ENCODE results near the gene MUC5B.

MUC5B gene

DNA sequence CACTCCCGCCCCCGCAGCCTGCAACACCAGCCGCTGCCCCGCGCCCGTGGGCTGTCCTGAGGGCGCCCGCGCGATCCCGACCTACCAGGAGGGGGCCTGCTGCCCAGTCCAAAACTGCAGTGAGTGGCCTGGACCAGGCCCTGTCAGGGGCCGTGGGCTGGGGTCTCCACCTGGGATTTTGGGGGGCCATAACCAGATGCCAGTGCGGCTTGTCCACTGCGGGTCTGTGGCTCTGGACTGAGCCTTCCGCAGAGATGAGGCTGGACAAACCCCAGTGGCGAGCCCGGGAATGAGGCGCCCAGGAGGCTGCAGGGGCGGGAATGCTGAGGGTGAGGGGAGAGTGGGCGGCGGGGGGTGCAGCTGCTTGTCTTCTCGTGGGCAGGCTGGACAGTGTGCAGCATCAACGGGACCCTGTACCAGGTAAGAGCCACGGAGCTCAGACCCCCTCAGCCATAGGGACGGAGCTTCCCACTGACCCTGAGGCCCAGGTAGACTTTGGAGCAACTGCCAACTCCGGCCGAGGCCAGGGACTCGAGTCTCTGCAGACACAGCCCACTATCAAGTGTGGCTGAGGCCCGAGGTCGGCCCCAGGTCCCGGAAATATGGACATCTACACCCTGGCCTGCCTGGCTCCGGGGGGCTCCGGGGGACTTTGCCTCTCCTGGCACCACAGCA is 24.8 kb upstream of the MUC5B start:
- Mint-ChIP-seq H3K9me3 (no peaks in the 10 kb centered on the region), H3K4me3 (no peak overlapping the region), H3K27me3 (peaks cover 1% of the 10 kb centered on the region), H3K27ac (no peak overlapping the region), H3K36me3 (no peaks in the 10 kb centered on the region), H3K4me1 (no peaks in the 10 kb centered on the region)

GRCh38 chr11:1198561-1199240 is 24.2 kb upstream of the MUC5B start:
- H3K9me3 Mint-ChIP-seq = no peaks in the 10 kb centered on the region
- no peaks in the 10 kb centered on the region for H3K4me1 Mint-ChIP-seq
- no peak overlapping the region for H3K27ac Mint-ChIP-seq
- no peaks in the 10 kb centered on the region for H3K36me3 Mint-ChIP-seq
- peaks cover under 1% of the 10 kb centered on the region for H3K27me3 Mint-ChIP-seq
- no peak overlapping the region for H3K4me3 Mint-ChIP-seq

- Mint-ChIP-seq H3K4me1 (no peaks in the 10 kb centered on the region), H3K9me3 (no peaks in the 10 kb centered on the region), H3K27ac (no peak overlapping the region), H3K27me3 (no peaks in the 10 kb centered on the region), H3K36me3 (no peaks in the 10 kb centered on the region), H3K4me3 (no peak overlapping the region)
Measured at GRCh38 chr11:1199241-1199750, 23.6 kb upstream of the MUC5B start.

- Mint-ChIP-seq H3K4me3 (no peak overlapping the region), H3K36me3 (no peaks in the 10 kb centered on the region), H3K27ac (no peak overlapping the region), H3K27me3 (no peaks in the 10 kb centered on the region), H3K4me1 (no peaks in the 10 kb centered on the region), H3K9me3 (no peaks in the 10 kb centered on the region)
Measured at GRCh38 chr11:1199751-1200610, 22.9 kb upstream of the MUC5B start.

- H3K4me1 Mint-ChIP-seq = no peaks in the 10 kb centered on the region
- H3K4me3 Mint-ChIP-seq = no peak overlapping the region
- H3K27me3 Mint-ChIP-seq = no peaks in the 10 kb centered on the region
- no peak overlapping the region for H3K27ac Mint-ChIP-seq
- H3K36me3 Mint-ChIP-seq = no peaks in the 10 kb centered on the region
- H3K9me3 Mint-ChIP-seq = no peaks in the 10 kb centered on the region
Measured at GRCh38 chr11:1200611-1201191, 22.2 kb upstream of the MUC5B start.

DNA sequence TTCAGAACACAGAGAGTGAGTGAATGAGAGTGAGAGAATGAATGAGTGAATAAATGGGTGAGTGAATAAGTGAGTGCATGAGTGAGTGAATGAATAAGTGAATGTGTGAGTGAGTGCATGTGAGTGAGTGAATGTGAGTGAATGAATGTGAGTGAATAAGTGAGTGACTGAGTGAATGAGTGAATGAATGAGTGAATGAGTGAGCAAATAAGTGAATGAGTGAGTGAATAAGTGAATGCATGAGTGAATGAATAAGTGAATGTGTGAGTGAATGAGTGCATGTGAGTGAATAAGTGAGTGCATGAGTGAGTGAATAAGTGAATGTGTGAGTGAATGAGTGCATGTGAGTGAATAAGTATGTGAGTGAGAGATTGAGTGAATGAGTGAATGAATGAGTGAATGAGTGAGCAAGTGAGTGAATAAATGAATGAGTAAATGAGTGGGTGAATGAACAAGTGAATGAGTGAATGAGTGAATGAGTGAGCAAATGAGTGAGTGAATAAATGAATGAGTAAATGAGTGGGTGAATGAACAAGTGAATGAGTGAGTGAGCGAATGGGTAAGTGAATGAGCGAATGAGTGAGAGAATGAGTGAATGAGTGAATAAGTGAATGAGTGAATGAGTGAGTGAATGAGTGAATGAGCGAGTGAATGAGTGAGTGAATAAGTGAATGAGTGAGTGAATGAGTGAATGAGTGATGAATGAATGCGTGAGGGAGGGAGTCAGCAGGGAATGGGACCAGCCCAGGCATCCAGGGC is 21.3 kb upstream of the MUC5B start:
- no peaks in the 10 kb centered on the region for H3K27me3 Mint-ChIP-seq
- H3K36me3 Mint-ChIP-seq = no peaks in the 10 kb centered on the region
- H3K9me3 Mint-ChIP-seq = no peaks in the 10 kb centered on the region
- H3K4me3 Mint-ChIP-seq = no peak overlapping the region
- no peaks in the 10 kb centered on the region for H3K4me1 Mint-ChIP-seq
- no peak overlapping the region for H3K27ac Mint-ChIP-seq

- Mint-ChIP-seq H3K27ac (no peak overlapping the region), H3K9me3 (no peaks in the 10 kb centered on the region), H3K4me1 (no peaks in the 10 kb centered on the region), H3K36me3 (no peaks in the 10 kb centered on the region), H3K4me3 (no peak overlapping the region), H3K27me3 (no peaks in the 10 kb centered on the region)
Measured at GRCh38 chr11:1202154-1202775, 20.6 kb upstream of the MUC5B start.

DNA sequence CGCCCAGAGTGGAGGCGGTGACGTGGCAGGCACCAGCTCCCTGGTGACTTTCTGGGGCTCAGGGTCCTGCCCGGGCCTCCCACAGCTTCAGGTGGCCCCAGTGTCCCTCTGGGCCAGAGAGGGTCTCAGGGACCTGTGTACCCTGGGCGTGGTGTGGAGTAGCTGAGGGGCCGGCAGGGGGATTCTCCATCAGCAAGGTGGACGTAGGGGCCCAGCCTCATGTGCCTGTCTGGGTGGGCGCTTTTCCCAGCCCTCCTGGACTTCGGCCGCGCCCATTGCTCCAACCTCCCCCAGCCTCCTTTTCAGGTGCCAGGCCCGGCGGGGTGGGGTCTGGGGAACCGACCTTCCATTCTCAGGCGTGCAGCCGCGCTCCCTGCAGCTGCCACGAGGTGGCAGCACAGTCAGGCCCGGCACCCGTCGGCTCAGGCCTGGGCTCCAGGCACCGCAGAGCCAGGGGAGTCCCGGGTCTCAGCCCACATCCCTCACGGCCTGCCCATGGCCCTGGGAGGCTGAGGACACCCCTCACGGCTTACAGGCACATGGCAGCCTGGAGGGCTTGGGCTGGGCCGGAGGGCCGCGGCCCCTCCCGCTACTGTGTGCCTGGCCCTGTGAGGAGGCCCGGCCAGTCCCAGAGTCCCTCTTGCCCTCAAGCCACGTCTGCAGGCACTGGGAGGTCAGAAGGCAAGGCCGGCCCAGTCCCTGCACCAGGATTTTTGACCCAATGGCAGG is 19.9 kb upstream of the MUC5B start:
- Mint-ChIP-seq H3K36me3 (no peaks in the 10 kb centered on the region), H3K27me3 (no peaks in the 10 kb centered on the region)

GRCh38 chr11:1203505-1204271 is 19.2 kb upstream of the MUC5B start:
- Mint-ChIP-seq H3K9me3 (no peaks in the 10 kb centered on the region), H3K4me3 (no peak overlapping the region), H3K36me3 (no peaks in the 10 kb centered on the region), H3K4me1 (no peaks in the 10 kb centered on the region), H3K27ac (no peak overlapping the region), H3K27me3 (no peaks in the 10 kb centered on the region)

More for the DNA sequence above, 19.9 kb upstream of the MUC5B start:
- no peak overlapping the region for H3K4me3 Mint-ChIP-seq
- H3K4me1 Mint-ChIP-seq = no peaks in the 10 kb centered on the region
- no peak overlapping the region for H3K27ac Mint-ChIP-seq
- no peaks in the 10 kb centered on the region for H3K9me3 Mint-ChIP-seq

DNA sequence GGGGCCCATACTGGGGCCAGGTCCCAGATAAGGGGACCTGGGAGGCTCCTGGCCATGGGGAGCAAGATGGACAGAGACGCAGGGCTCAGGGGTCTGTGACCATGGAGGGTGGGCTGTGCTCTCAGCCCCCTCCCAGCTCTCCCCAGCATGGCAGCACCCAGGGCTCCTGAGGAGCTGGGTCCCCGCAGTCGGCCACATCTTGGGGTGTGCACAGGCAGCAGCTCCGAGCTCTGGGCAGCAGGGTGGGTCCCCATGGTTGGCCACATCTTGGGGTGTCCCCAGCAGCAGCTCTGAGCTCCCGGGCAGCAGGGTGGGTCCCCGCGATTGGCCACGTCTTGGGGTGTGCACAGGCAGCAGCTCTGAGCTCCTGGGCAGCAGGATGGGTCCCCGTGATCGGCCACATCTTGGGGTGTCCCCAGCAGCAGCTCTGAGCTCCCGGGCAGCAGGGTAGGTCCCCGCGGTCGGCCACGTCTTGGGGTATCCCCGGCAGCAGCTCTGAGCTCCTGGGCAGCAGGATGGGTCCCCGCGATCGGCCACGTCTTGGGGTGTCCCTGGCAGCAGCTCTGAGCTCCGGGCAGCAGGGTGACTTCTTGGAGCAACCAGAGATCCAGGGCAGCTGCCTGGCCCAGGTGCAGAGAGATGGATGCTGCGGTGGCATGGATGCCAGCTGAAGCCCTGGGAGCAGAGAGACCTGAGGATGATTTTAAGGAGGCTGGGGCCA is 18.3 kb upstream of the MUC5B start:
- H3K36me3 Mint-ChIP-seq = no peaks in the 10 kb centered on the region
- no peaks in the 10 kb centered on the region for H3K9me3 Mint-ChIP-seq
- no peaks in the 10 kb centered on the region for H3K4me1 Mint-ChIP-seq
- H3K27me3 Mint-ChIP-seq = no peaks in the 10 kb centered on the region
- H3K4me3 Mint-ChIP-seq = no peak overlapping the region
- no peak overlapping the region for H3K27ac Mint-ChIP-seq

DNA sequence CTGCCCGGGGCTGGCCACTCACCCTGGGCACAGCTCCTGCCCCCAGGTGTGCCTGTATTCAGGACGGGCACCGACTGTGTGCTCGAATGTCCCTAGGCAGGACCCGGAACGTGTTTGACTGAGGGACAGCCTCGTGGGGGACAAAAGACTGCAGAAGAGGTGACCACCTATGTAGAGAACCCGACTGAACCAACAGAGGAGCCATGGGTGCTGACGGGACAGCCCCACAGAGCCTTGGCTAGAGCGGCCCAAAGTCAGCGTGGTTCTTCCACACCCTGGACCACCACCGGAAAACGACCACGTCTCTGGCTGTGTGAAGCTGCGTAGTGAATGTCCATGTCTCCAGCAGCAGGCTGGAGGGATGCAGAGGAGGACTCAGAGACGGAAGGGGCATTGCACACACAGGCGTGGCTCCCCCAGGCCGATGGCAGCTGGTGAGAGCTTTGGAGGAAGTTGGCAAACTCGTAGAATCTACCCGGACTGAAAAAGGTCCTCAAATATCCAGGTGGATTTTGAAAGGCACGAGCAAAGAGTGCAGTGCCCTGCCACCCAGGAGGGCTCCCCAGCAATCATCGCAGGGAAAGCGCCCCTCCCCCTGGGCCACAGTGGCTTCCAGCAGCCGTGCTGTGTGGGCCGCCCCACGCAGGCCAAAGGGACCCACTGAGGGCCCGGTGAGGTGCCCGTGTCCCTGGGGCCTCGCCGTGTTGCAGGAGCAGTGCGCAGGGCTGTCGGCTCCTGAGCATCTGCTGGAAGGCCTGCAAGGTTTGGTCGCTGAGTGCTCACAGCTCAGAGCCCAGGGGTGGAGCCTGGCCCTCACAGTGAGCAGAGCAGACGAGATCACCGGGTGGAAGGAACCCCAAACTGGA is 17.5 kb upstream of the MUC5B start:
- H3K4me3 Mint-ChIP-seq = no peak overlapping the region
- H3K27ac Mint-ChIP-seq = no peak overlapping the region
- no peaks in the 10 kb centered on the region for H3K36me3 Mint-ChIP-seq
- H3K27me3 Mint-ChIP-seq = peaks cover 2% of the 10 kb centered on the region
- H3K4me1 Mint-ChIP-seq = no peaks in the 10 kb centered on the region
- no peaks in the 10 kb centered on the region for H3K9me3 Mint-ChIP-seq

DNA sequence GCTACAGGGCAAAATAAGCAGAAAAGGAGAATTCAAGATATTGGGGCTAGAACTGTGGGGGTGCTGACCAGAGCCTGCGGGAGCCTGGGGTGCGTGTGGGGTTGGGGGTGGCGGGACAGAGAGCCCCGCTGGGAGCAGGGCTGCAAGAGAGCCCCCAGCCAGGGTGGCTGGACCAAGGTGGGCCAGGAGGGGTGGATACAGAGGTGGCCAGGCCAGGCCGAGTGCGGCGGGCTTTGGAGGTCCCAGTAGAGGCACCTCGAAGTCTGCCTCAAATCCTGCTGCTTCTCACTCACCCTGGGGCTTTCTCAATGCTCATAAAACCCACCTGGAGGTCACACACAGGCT is 16.9 kb upstream of the MUC5B start:
- peaks cover 3% of the 10 kb centered on the region for H3K27me3 Mint-ChIP-seq

More for the DNA sequence above, 16.9 kb upstream of the MUC5B start:
- peaks cover under 1% of the 10 kb centered on the region for H3K9me3 Mint-ChIP-seq
- H3K4me1 Mint-ChIP-seq = no peaks in the 10 kb centered on the region
- H3K27ac Mint-ChIP-seq = no peak overlapping the region
- no peak overlapping the region for H3K4me3 Mint-ChIP-seq
- no peaks in the 10 kb centered on the region for H3K36me3 Mint-ChIP-seq

All from activated naive CD4-positive, alpha-beta T cell treated with anti-CD3 and anti-CD28 coated beads, Interleukin-2, amount 50 U/mL, for 24 hours (primary cell).